Measurements from ENCODE around the gene SLX9.

- TF ChIP-seq POLR2A (IDR thresholded peaks at IDR 0.05) (no peak), CTCF (IDR thresholded peaks at IDR 0.05 in 8 of 11, conservative IDR thresholded peaks at IDR 0.05 in 3 of 11) (no peak)
Measured at GRCh38 chr21:45002381-45003204, 62.8 kb downstream of the SLX9 start.
